Neuron (in vitro differentiated cells): ENCODE measurements around the gene TPSB2.
"Not testable (repeated sequence)": the region's sequence is repeated elsewhere in the genome, so short reads cannot be mapped to it uniquely, and the experiment has no call there.

ENCODE experiments used
- H2AFZ ChIP-seq: one replicate; pipeline ENCODE4 v1.6.1; 2013; ENCODE audit warnings: low read depth, mild to moderate bottlenecking, inconsistent platforms, low read length, moderate library complexity
- H3K27me3 ChIP-seq: one replicate; pipeline ENCODE4 v1.6.1; 2013; ENCODE audit warnings: low read length; ENCODE audit not compliant: insufficient read depth
- H3K36me3 ChIP-seq: one replicate; pipeline ENCODE4 v1.6.1; 2013; ENCODE audit warnings: low read length; ENCODE audit not compliant: insufficient read depth
- H3K4me1 ChIP-seq: one replicate; pipeline ENCODE4 v1.6.1; 2013; ENCODE audit warnings: low read length; ENCODE audit not compliant: insufficient read depth
- H3K4me3 ChIP-seq: 2 replicates; pipeline ENCODE4 v1.5.1; 2013; ENCODE audit warnings: mild to moderate bottlenecking, low read length, moderate library complexity
- H3K9me3 ChIP-seq: one replicate; pipeline ENCODE4 v1.6.1; 2013; ENCODE audit warnings: low read length

TPSB2 gene

GRCh38 chr16:1206326-1206725, 23.7 kb downstream of the TPSB2 start:
- Histone ChIP-seq H2AFZ (no peak overlapping the region), H3K4me3 (no peak overlapping the region), H3K9me3 (no peaks in the 10 kb centered on the region), H3K36me3 (peaks cover 12% of the 10 kb centered on the region), H3K4me1 (no peaks in the 10 kb centered on the region), H3K27me3 (no peaks in the 10 kb centered on the region)

GRCh38 chr16:1204933-1205332, 25.1 kb downstream of the TPSB2 start:
- H3K9me3 ChIP-seq, result no peaks in the 10 kb centered on the region
- peaks cover 9% of the 10 kb centered on the region for H3K36me3 ChIP-seq
- H3K27me3 ChIP-seq, result no peaks in the 10 kb centered on the region
- H3K4me3 ChIP-seq, result no peak overlapping the region
- H2AFZ ChIP-seq, result no peak overlapping the region
- H3K4me1 ChIP-seq, result no peaks in the 10 kb centered on the region

- Histone ChIP-seq H3K4me1 (no peaks in the 10 kb centered on the region), H3K27me3 (no peaks in the 10 kb centered on the region), H3K9me3 (no peaks in the 10 kb centered on the region), H2AFZ (no peak overlapping the region), H3K36me3 (no peaks in the 10 kb centered on the region), H3K4me3 (no peak overlapping the region)
Measured at GRCh38 chr16:1202274-1202673, 27.7 kb downstream of the TPSB2 start.

GRCh38 chr16:1201444-1201843, 28.5 kb downstream of the TPSB2 start:
- Histone ChIP-seq H3K27me3 (no peaks in the 10 kb centered on the region), H3K9me3 (no peaks in the 10 kb centered on the region), H3K4me1 (no peaks in the 10 kb centered on the region), H3K36me3 (no peaks in the 10 kb centered on the region), H3K4me3 (no peak overlapping the region), H2AFZ (no peak overlapping the region)

GRCh38 chr16:1200014-1200627, 29.9 kb downstream of the TPSB2 start:
- Histone ChIP-seq H2AFZ (no peak overlapping the region), H3K4me3 (no peak overlapping the region), H3K36me3 (no peaks in the 10 kb centered on the region), H3K27me3 (no peaks in the 10 kb centered on the region), H3K9me3 (no peaks in the 10 kb centered on the region), H3K4me1 (no peaks in the 10 kb centered on the region)

GRCh38 chr16:1199347-1200013, 30.5 kb downstream of the TPSB2 start:
- Histone ChIP-seq H3K9me3 (no peaks in the 10 kb centered on the region), H3K4me3 (no peak overlapping the region), H3K27me3 (no peaks in the 10 kb centered on the region)

GRCh38 chr16:1198671-1199346, 31.2 kb downstream of the TPSB2 start:
- not testable (repeated sequence) for H3K4me3 ChIP-seq, H3K27me3 ChIP-seq, H3K4me1 ChIP-seq, H2AFZ ChIP-seq, H3K36me3 ChIP-seq, H3K9me3 ChIP-seq

More at GRCh38 chr16:1199347-1200013, 30.5 kb downstream of the TPSB2 start:
- no peak overlapping the region for H2AFZ ChIP-seq
- no peaks in the 10 kb centered on the region for H3K4me1 ChIP-seq
- no peaks in the 10 kb centered on the region for H3K36me3 ChIP-seq

- no peaks in the 10 kb centered on the region for H3K27me3 ChIP-seq
- no peaks in the 10 kb centered on the region for H3K36me3 ChIP-seq
- H3K9me3 ChIP-seq, result no peaks in the 10 kb centered on the region
- no peak overlapping the region for H2AFZ ChIP-seq
- H3K4me1 ChIP-seq, result no peaks in the 10 kb centered on the region
- H3K4me3 ChIP-seq, result no peak overlapping the region
Measured at GRCh38 chr16:1198194-1198593, 31.8 kb downstream of the TPSB2 start.

- H3K36me3 ChIP-seq, result no peaks in the 10 kb centered on the region
- no peaks in the 10 kb centered on the region for H3K9me3 ChIP-seq
- no peaks in the 10 kb centered on the region for H3K27me3 ChIP-seq
- no peaks in the 10 kb centered on the region for H3K4me1 ChIP-seq
- H3K4me3 ChIP-seq, result no peak overlapping the region
- H2AFZ ChIP-seq, result no peak overlapping the region
Measured at GRCh38 chr16:1197237-1197866, 32.6 kb downstream of the TPSB2 start.

GRCh38 chr16:1196494-1196893, 33.5 kb downstream of the TPSB2 start:
- H3K27me3 ChIP-seq, result no peaks in the 10 kb centered on the region
- H3K4me3 ChIP-seq, result no peak overlapping the region
- no peak overlapping the region for H2AFZ ChIP-seq

GRCh38 chr16:1195393-1195666, 34.7 kb downstream of the TPSB2 start:
- Histone ChIP-seq H3K4me1 (no peaks in the 10 kb centered on the region), H2AFZ (no peak overlapping the region), H3K9me3 (no peaks in the 10 kb centered on the region), H3K4me3 (no peak overlapping the region), H3K36me3 (no peaks in the 10 kb centered on the region), H3K27me3 (no peaks in the 10 kb centered on the region)

More at GRCh38 chr16:1196494-1196893, 33.5 kb downstream of the TPSB2 start:
- Histone ChIP-seq H3K9me3 (no peaks in the 10 kb centered on the region), H3K36me3 (no peaks in the 10 kb centered on the region), H3K4me1 (no peaks in the 10 kb centered on the region)

- Histone ChIP-seq H3K4me1 (no peaks in the 10 kb centered on the region), H3K9me3 (no peaks in the 10 kb centered on the region), H2AFZ (no peak overlapping the region), H3K27me3 (no peaks in the 10 kb centered on the region), H3K36me3 (no peaks in the 10 kb centered on the region), H3K4me3 (no peak overlapping the region)
Measured at GRCh38 chr16:1194665-1195392, 35.2 kb downstream of the TPSB2 start.
